Measurements from ENCODE around the gene PCDHA4.

Gene PCDHA4

DNA sequence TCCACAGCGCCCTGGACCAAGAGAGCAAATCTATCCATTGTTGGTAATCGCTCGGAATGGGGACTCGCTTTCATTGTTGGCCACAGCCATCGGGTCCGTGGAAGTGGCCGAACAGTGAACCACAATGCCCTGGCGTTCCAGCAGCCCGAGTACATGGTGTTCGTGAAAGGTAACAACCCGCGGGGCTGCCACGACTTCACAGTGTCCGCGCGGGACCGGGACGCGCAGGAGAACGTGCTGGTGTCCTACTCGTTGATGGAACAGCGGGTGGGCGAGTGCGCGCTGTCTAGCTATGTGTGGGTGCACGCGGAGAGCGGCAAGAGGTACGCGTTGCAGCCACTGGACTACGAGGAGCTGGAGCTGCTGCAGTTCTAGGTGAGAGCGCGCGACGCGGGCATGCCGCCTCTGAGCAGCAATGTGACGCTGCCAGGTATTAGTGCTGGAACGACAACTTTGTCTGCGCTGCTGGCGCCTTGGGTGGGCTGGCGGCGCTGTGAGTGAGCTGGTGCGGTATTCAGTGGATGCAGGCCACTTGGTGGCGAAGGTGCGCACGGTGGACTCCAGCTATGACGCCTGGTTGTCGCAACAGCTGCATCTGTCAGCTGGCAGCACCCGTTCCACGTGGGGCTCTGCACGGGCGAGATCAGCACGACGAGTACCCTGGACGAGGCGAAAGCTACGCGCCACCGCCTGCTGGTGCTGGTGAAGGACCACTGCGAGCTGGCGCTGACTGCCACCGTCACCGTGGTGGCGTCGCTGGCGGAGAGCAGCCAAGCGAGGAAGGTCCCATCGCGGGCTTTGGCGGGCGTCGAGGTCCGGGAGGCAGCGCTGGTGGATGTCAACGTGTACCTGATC lies 55.8 kb downstream of the PCDHA4 start:
- H3K4me3 ChIP-seq (ENCODE audit: low read length): no peak overlapping the region

More for the DNA sequence above, 55.8 kb downstream of the PCDHA4 start:
- no peak for TF ChIP-seq ZNF274 (IDR thresholded peaks at IDR 0.05; ENCODE audit: low read depth, low read length)

Data from GM08714 (cell line).